ENCODE results near the gene PEX12.
A peak's percentile ranks its signal among the peaks of the same experiment; 100 is the strongest.
"Not testable (repeated sequence)": the region's sequence is repeated elsewhere in the genome, so short reads cannot be mapped to it uniquely, and the experiment has no call there.

PEX12 gene

DNA sequence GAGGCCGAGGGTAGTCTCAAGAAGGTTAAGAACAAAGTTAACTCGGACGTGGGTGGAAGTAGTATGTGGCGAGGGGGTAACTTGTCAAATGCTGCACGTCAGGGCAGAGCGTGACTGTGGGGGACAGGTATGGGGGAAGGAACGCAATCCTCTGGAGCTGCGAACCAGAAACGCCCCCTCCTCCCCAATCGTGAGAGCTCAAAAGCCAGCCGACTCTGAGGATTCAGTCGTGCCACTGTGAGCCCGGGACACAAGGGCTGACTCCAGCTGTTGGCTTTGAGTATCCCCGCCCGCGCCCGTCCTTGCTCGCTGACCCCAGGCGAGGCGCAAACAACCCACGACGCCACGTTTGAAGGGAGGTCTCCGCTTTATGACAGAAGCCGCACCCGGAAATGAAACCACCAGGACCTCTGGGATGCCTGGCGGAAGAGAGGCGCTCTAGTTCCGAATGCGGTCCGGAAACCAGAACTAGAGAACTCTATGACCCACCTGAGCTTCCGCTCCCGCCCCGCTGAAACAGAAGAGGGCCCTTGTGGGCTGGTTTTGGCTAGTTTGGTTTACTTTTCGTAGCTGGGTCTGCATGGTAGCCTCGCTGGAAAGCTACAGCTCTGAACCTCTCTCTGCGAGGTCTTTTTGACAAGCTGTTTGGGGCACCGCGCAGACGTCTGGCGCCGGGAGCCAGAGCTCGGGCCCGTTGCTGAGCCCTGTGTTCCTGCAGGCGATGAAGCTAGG is at the start of gene PEX12:
PEX12 (minus strand) TSS at position 375 of the 732 bp plus-strand sequence. CDS start 550 bp downstream, outside the sequence.
- peak; percentile 70 to 77 for DNase-seq (ENCODE audit: low read depth in 2 of 2, low spot score in 1 of 2)

DNA sequence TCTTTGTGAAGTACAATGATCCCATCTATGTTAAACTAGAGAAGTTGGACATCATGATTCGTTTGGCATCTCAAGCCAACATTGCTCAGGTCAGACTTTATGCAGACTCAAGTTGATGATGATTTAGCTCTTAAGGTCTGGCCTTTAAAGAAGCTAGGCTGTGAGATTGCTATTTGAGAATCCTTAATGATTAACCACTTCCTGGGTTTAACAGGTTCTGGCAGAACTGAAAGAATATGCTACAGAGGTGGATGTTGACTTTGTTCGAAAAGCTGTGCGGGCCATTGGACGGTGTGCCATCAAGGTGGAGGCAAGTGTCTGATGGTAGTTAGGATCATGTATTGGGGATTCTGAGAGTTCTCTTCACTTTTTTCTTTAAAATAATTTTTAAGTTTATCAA is 49.0 kb upstream of the PEX12 start:
- no peak for DNase-seq (ENCODE audit: low read depth in 2 of 2, low spot score in 1 of 2)

DNA sequence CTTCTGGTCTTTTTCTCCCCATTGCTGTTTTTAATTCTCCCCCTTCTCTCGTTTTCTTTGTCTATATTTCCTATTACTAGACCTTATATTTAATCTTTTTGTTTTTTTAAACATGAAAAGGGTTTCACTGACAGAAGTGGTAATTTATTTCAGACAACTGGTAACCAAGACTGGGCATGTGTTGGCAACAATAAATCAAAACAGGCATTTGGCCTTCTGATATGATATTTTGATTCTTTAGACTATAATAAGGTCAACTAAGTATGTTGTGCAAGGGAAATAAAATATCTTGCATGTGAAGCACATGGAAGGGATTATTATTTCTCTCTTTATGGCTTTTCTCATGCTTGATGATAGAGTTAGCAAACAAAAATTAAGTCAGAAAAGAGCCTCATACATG is 43.4 kb upstream of the PEX12 start:
- no peak for DNase-seq (ENCODE audit: low read depth in 2 of 2, low spot score in 1 of 2)

DNA sequence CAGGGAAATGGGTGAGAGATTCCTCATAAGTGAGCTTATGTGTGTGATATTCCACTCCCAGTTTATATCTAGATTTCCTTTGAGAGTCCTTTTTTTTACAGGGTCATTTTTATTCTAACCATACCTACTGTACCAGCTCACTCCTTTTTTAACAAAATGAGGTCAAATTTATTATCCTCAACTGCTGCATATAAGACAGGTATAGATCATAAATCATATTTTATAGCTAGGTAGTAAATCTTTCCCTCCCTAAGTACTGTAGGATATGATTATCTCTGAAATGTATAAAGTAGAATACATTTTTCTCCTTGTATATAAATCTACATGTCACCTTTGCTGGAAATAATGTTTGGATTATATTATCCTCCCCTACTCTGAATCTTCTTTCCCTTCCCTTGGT is 40.3 kb upstream of the PEX12 start:
- no peak for DNase-seq (ENCODE audit: low read depth in 2 of 2, low spot score in 1 of 2)

DNA sequence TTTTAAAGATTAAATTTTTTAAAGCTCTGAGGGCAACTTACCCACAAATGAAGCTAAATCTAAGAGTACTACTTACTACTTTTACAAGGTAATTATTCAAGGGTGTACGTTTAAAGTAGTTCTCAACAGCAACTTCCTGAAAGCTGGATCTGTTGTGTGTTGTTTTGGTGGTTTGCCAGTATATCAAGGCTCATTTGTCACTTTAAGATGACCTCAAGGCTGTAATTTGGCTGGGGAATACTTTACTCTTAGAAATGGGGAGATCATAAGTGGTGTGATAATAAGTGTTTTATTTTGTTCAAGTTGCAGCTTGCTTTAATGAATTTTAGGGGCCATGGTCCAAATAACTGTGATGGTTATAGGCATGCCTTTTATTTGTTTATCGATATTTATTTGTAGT is 39.1 kb upstream of the PEX12 start:
- DNase-seq (ENCODE audit: low read depth in 2 of 2, low spot score in 1 of 2): no peak

DNA sequence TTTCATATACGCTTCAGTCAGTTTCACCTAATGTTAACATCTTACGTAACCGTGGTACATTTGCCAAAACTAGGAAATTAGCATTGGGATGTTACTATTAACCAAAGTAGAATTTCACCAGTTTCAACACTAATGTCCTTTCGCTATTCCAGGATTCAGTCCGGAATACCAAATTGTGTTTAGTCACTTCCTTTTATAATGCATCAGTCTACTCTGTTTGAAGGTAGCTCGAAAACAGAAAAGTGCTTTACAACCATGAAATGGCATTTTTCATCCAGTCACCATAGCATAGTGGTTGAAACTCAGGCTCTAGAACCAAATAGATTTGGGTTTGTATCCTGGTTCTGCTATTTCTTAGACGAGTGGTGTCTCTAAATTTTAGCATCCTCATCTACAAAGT is 38.2 kb upstream of the PEX12 start:
- no peak for DNase-seq (ENCODE audit: low read depth in 2 of 2, low spot score in 1 of 2)

DNA sequence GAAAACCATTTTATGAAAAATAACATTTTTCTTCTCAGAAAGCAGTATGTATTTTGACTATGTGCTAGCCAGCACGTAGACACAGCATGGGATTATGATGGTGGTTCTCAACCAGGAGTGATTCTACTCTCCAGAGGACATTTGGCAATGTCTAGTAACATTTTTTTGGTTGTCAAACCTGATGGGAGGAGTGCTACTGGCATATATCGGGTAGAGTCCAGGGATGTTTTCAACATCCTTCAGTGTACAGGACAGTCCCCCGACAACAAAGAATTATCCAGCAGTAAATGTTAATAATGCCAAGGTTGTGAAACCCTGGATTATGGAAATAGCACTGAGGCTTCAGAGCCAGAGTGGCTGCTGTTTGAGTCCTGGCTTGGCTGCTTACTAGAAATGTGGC is 36.4 kb upstream of the PEX12 start:
- no peak for DNase-seq (ENCODE audit: low read depth in 2 of 2, low spot score in 1 of 2)

DNA sequence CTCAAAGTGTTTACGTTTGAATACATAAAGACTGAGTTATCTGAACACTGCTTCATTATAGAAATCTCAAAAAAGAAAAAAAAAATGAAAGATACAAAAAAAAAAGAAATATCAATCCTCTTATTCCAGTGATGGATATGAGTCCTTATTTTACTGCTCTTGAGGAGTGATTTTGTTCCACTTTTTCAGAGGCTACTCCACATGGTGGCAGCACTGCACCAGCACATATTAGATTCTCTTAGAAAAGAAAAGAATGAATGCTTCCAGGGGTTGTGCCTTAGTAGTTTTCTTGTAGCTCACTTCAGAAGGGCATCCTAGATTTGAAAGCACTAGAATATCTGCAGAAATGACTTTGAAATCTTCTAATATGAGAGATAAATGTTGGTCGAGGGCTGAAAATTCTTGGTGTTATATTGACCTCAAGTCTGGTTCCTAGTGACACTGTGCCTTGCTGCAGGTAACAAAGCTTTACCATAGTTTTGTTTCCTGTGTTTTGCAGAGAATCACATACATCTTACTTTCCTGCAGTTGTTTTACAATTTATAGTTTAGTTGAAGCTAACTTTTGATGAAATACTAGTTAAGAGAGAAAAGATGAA is 34.7 kb upstream of the PEX12 start:
- no peak for DNase-seq (ENCODE audit: low read depth in 2 of 2, low spot score in 1 of 2)

DNA sequence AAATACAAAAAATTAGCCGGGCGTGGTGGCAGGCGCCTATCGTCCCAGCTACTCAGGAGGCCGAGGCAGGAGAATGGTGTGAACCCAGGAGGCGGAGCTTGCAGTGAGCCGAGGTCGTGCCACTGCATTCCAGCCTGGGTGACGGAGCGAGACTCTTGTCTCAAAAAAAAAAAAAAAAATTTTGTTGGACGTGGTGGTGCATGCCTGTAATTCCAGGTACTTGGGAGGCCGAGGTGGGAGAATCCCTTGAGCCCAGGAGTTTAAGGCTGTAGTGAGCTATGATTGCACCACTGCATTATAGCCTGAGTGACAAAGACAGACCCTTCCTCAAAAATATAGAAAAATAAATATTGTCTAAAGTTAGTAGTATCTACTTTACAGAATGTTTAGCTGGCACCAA is 32.4 kb upstream of the PEX12 start:
- not testable (repeated sequence) for DNase-seq (ENCODE audit: low read depth in 2 of 2, low spot score in 1 of 2)

DNA sequence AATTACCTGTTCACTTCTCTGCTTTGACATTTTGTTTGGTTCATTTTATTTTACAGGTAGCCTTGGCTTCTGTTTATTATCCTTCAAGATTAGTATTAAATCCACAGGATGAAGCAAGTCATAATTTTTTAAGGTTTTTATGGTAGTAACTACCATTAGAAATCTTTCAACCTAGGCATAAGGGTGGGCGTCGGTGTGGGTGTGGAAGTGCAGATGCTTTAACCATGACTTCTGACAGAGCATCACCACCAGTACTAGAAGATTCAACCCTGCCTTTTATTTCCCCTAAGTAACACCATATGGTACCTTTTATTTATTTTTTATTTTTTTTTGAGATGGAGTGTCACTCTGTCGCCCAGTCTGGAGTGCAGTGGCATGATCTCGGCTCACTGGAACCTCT is 31.5 kb upstream of the PEX12 start:
- no peak for DNase-seq (ENCODE audit: low read depth in 2 of 2, low spot score in 1 of 2)

DNA sequence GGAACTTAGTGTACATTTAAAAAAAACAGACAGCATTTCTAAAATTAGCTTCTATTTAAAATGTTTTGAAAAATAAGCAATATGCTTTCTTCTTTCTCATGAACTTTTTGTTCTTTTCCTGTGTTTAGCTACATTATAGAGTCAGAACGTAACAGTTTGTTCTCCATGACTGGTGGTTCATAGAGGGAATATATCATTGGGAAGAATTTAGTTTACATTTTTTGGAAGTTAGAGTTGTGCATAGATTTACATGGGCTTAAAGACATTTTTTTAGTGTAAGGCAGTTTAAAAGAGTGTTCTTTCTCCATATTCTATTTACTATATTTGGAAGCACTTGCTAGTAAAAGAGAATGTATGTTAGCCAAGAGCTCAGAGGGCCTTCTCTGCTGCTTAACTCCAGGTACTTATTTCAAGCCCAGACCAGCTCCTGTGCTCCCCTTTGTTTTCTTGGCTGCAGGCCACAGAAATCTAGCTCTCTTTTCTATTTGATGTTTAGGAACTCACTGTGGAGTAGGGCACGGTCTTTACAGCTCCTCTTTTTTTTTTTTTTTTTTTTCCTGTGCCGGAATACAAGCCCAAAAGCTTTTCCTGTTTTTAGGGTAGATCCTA is 29.0 kb upstream of the PEX12 start:
- DNase-seq (ENCODE audit: low read depth in 2 of 2, low spot score in 1 of 2): no peak

DNA sequence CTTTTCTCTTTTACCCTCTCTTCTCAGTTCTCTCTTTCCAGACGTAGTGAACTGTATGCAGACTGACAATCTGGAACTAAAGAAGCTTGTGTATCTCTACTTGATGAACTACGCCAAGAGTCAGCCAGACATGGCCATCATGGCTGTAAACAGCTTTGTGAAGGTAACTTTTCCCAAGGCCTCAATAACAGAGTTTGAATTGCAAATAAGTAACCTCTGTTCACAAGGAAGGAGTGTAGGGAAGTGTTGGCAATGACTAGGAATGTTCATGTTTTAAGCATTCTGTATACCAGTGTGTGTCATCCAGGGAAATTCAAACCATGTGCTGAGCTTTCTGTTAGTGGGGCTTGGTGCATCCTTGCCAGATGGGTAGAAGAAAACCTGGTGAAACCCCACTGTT is 27.3 kb upstream of the PEX12 start:
- DNase-seq (ENCODE audit: low read depth in 2 of 2, low spot score in 1 of 2): no peak

DNA sequence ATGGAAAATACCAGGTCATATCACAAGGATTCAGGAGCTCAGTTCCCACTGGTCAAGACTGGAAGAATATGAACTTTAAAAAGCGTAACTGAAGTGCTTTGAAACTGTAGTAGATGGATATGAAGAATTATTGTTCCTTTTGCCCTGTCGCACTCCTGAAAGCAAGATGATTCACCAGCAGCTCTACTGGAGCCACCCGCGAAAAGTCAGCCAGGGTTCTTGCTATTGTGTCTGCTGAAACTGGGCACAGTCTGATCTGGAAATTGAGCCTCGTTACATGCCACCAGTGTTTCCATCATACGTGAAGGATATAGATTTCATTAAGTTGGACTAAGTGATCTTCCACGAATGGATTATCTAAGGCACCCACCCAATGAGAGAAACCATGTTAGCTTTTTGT is 25.3 kb upstream of the PEX12 start:
- no peak for DNase-seq (ENCODE audit: low read depth in 2 of 2, low spot score in 1 of 2)

DNA sequence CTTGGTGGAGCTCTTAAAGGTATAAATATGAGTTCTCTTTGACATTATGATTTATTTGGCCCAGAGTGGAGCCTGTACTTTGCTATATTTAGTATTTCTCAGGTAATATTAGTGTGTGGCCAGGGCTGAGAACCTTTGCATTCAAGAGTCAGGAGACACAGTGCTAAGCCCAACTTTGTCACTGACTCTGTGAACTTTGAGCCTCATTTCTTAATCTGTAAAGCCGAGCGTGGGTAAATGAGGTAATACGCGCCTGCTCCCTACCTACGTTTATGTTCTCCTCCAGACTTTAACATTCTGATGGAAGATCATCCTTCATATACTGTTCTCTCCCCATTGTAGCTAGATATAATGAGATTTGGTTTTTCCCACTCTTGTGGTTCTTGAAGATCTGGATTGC is 19.2 kb upstream of the PEX12 start:
- DNase-seq (ENCODE audit: low read depth in 2 of 2, low spot score in 1 of 2): no peak

DNA sequence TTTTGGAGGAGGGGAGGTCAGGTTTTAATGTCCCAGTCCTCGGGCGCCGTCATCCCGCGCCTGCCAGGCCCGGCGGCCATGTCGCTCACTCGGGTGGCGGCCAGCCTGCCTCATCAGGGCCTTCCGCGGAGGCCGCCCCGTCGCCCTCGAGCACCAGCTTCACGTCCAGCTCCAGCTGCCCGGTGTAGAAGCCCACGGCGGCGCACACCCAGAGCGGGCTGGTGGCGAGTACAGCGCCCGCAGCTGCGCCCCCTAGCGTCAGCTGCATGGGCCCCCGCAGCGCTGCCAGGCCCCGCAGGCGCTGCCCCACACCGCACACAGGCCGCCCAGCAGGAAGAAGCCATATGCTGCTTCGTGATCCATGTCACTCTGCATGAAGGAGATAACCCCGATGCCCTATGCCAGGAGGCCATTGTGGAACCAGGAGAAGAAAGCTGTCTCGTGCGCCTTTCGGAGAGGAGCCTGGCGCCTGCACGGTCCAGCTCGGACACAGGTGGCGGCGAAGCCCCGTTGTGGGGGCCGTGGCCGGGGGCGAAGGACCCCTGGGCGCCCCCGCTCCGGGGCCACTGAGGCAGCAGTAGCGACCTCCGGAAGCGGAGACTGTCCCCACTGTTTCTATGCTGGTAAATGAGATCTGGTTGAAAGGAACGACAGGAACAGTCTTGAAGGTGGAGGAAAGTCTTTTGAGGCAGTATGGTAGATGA is 18.3 kb upstream of the PEX12 start:
- no peak for DNase-seq (ENCODE audit: low read depth in 2 of 2, low spot score in 1 of 2)

DNA sequence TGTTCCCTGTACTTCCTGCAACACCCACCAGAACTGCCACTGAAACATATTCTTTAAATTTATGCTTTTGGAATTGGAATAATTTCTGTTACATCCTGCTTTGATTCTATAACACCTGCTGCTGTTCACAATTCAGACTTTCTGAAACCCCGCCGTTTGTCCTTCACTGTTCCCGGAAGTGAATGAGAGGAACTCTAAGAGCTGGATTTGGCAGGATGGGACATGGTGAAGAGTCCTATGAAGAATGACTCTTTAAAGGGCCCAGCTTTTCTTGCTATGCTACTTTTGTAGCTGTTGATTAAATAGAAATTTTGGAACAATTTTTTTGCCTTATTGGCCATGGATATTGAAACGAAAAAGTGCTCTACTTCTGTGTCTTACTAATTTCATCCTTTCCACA is 17.7 kb upstream of the PEX12 start:
- DNase-seq (ENCODE audit: low read depth in 2 of 2, low spot score in 1 of 2): no peak

DNA sequence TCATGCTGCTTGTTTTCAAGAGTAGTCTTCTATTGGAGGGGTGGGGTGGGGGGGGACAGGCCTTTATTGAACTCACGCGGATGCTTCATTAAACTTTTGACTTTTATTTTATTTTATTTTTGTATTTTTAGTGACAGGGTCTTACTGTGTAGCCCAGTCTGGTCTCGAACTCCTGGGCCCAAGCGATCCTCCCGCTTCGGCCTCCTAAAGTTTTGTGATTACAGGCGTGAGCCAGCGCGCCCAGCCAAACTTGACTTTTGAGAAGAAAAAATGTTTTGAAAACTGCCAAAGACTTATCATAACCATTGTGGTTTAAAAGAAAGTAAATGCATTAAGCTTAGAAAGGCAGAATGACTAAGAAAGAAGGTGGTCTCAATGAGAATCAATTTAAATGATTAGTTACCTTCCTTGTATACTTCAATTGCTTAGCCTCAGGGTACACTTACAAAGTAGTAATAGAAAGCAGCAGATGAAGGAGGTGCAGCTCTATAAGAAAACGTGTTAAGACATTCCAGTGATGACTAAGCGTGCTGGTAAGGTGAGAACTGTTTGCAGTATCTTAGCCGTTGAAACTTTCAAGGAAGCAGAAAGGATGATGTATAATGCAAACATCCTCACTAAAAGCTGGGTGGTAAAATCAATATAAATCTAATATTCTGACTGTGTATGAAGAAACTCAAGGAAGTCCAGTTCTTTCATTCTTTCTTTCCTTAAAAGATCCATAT is 10.0 kb upstream of the PEX12 start:
- no peak for DNase-seq (ENCODE audit: low read depth in 2 of 2, low spot score in 1 of 2)

DNA sequence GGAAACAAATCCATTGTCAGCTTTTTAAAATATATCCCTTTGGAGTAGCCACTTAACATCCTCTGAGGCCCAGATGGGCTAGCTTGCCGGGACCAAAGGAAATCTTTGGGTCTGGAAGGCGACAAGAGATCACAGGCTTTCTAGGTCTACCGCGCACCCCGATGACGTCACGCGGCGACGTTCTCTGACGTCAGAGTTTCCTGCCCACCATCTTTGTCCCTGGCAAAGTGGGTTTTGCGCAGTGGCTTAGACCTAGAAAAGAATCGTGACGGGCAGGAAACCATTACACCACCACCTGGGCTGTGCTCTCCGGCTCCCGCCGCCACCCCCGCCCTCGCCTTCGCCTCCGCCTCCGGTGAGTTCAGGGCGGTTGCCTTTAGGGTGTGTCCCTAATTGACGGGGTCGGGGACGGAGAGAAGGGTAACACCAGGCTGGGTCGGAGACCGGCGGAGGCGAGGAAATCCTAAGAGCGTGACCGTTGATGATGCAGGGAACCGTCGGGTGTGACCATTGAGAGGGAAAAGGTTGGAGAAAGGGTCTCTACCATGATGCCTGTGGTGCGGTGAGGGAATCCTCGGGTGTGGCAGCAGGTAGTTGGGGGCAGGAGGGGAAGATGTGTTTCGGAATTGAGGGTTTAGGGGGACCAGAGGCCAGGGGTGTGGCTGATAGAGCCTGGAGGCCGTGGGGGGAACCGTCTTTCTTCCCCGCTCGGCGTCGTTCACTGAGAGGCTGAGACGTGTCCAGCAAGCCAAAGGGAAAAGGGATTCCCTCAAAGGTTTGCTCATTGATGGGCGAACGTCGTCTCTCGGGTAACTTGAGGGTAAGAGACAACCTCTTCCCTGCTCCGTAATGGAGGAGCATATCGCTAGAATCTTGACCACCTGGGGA is 8.9 kb upstream of the PEX12 start, which contains the start of gene AP2B1:
AP2B1 (plus strand) TSS at position 249 of the 888 bp plus-strand sequence. CDS start 6,709 bp downstream, outside the sequence.
- DNase-seq (ENCODE audit: low read depth in 2 of 2, low spot score in 1 of 2): peak; percentile 90 to 98

DNA sequence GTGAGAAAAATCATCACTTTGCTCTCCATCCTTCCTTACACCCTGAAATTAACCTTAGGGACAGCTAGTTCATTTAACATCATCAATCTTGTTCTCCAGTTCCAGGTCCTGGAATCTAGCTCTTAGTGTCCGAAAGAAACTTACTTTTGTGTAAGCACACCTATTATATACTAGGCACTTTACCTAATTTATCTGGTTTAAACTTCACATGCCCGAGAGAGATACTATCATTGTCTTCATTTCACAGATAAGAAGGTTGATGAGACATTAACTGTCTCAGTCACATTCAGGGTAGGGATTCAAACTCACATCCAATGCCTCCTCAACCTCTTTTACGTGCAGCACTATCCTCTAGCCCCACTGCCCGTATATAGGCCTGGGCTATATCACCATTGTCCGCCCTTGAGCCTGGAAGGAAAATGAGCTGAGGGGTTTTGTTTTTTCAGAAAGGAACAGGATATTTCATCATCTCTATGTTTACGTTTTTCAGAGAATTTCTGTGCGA is 8.2 kb upstream of the PEX12 start:
- no peak for DNase-seq (ENCODE audit: low read depth in 2 of 2, low spot score in 1 of 2)

DNA sequence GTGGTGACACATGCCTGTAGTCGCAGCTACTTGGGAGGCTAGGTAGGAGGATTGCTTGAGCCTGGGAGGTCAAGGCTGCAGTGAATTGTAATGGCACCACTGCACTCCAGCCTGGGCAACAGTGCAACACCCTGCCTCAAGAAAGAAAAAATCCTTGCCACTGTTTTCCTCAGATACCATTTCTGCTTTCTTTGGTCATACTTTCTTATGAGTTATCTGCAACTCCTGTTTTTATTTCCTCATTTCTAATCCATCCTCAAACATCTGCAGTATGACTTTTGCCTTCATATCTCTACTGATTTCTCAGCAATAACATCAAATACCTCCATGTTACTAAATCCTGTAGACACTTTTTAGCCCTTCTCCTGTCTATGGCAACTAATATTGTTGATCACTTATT is 5.7 kb upstream of the PEX12 start:
- DNase-seq (ENCODE audit: low read depth in 2 of 2, low spot score in 1 of 2): no peak

All from stimulated activated CD8-positive, alpha-beta memory T cell treated with anti-CD3 and anti-CD28 coated beads, Interleukin-4, amount 100 ng/mL, for 4 hours (primary cell).